Mammary epithelial cell (primary cell): ENCODE data around the gene MUC5AC.

Experiments
- EZH2 ChIP-seq: IDR thresholded peaks from 2 replicates; pipeline ENCODE4 v1.6.1; 2012; ENCODE audit warnings: low read length, inconsistent platforms, borderline replicate concordance
- TF ChIP-seq, protein P1 (sequence below), 2 donors: IDR thresholded peaks in 1 of 2; conservative IDR thresholded peaks in 1 of 2; 2 replicates each; pipeline ENCODE4 v1.5.1; 2011 to 2012; ENCODE audit warnings: inconsistent platforms in 2 of 2, low read length in 2 of 2, mild to moderate bottlenecking in 2 of 2, control low read depth in 1 of 2, low read depth in 1 of 2; ENCODE audit not compliant: insufficient read depth in 1 of 2; ENCODE audit errors: extremely low read depth in 1 of 2

DNA sequence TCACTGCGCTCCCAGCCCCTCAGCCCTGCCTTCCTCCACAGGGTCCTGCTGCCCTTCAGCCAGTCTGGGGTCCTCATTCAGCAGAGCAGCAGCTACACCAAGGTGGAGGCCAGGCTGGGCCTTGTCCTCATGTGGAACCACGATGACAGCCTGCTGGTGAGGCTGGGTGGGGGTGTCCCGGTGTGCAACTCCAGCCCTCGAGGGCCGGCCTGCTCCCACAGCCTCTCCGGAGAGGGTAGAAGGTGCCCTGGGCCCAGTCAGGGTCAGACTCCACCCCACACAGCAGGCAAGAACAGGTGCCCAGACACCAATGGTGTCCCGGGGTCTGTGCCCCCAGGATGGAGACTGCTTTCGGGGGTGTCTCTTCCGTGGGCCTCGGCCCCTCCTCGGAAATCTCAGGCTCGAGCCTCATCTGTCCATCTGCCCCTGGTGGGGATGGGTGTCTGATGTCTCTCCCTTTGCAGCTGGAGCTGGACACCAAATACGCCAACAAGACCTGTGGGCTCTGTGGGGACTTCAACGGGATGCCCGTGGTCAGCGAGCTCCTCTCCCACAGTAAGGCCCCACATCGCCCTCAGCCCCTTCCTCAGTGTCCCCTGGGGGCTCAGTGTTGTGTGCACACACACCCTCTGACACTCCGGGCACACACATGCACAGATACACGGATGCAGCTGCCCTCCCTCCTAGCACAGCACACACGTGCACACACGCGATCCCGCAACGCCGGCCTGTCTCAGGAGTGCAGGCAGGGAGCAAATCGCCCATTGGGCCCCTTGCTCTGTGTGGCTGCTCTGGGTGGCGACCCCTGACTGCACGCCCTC, 4.9 kb downstream of the MUC5AC start:
- TF ChIP-seq, protein P1, sequence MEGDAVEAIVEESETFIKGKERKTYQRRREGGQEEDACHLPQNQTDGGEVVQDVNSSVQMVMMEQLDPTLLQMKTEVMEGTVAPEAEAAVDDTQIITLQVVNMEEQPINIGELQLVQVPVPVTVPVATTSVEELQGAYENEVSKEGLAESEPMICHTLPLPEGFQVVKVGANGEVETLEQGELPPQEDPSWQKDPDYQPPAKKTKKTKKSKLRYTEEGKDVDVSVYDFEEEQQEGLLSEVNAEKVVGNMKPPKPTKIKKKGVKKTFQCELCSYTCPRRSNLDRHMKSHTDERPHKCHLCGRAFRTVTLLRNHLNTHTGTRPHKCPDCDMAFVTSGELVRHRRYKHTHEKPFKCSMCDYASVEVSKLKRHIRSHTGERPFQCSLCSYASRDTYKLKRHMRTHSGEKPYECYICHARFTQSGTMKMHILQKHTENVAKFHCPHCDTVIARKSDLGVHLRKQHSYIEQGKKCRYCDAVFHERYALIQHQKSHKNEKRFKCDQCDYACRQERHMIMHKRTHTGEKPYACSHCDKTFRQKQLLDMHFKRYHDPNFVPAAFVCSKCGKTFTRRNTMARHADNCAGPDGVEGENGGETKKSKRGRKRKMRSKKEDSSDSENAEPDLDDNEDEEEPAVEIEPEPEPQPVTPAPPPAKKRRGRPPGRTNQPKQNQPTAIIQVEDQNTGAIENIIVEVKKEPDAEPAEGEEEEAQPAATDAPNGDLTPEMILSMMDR (conservative IDR thresholded peaks at IDR 0.05 in 1 of 2, IDR thresholded peaks at IDR 0.05 in 1 of 2; ENCODE audit: extremely low read depth in 1 of 2, insufficient read depth in 1 of 2, low read depth in 1 of 2, low read length in 2 of 2): no peak
- no peak for TF ChIP-seq EZH2
